Skeletal muscle satellite cell (primary cell): ENCODE measurements around the gene DCDC2.

Experiments
- H3K27me3 ChIP-seq: 2 replicates; pipeline ENCODE4 v1.7.0; 2013; ENCODE audit warnings: low read length; ENCODE audit not compliant: control insufficient read depth, insufficient read depth
- H3K36me3 ChIP-seq: 2 replicates; pipeline ENCODE4 v1.7.0; 2013; ENCODE audit warnings: mild to moderate bottlenecking, control low read depth, low read length; ENCODE audit not compliant: insufficient read depth
- H3K4me1 ChIP-seq: 2 replicates; pipeline ENCODE4 v1.7.0; 2013; ENCODE audit warnings: low read length; ENCODE audit not compliant: control insufficient read depth, insufficient read depth
- H3K4me2 ChIP-seq: 2 replicates; pipeline ENCODE4 v1.7.0; 2013; ENCODE audit warnings: mild to moderate bottlenecking, low read length
- H3K4me3 ChIP-seq: 2 replicates; pipeline ENCODE4 v1.7.0; 2013; ENCODE audit warnings: low read length
- H3K9ac ChIP-seq: 2 replicates; pipeline ENCODE4 v1.7.0; 2013; ENCODE audit warnings: mild to moderate bottlenecking, low read depth, low read length, moderate library complexity
- H3K9me3 ChIP-seq: replicated peaks from 2 replicates; pipeline ENCODE4 v1.7.0; 2013; ENCODE audit warnings: mild to moderate bottlenecking, control low read depth, low read length

Gene DCDC2

GRCh38 chr6:24194978-24195700, 162.7 kb downstream of the DCDC2 start:
- Histone ChIP-seq H3K4me1 (no peaks in the 10 kb centered on the region), H3K4me2 (no peak overlapping the region), H3K9me3 (no peaks in the 10 kb centered on the region), H3K9ac (no peak overlapping the region), H3K27me3 (no peaks in the 10 kb centered on the region), H3K4me3 (no peak overlapping the region), H3K36me3 (no peaks in the 10 kb centered on the region)

GRCh38 chr6:24193364-24193763, 164.5 kb downstream of the DCDC2 start:
- no peaks in the 10 kb centered on the region for H3K36me3 ChIP-seq
- H3K4me2 ChIP-seq, result no peak overlapping the region
- no peaks in the 10 kb centered on the region for H3K27me3 ChIP-seq
- no peak overlapping the region for H3K4me3 ChIP-seq
- H3K9me3 ChIP-seq, result no peaks in the 10 kb centered on the region
- H3K4me1 ChIP-seq, result no peaks in the 10 kb centered on the region
- H3K9ac ChIP-seq, result no peak overlapping the region

- H3K4me1 ChIP-seq, result no peaks in the 10 kb centered on the region
- no peak overlapping the region for H3K4me3 ChIP-seq
- H3K9ac ChIP-seq, result no peak overlapping the region
- no peaks in the 10 kb centered on the region for H3K9me3 ChIP-seq
- no peaks in the 10 kb centered on the region for H3K27me3 ChIP-seq
- H3K4me2 ChIP-seq, result no peak overlapping the region
- no peaks in the 10 kb centered on the region for H3K36me3 ChIP-seq
Observed at GRCh38 chr6:24191346-24191745, 166.5 kb downstream of the DCDC2 start.

GRCh38 chr6:24188578-24189080, 169.2 kb downstream of the DCDC2 start:
- Histone ChIP-seq H3K9me3 (no peaks in the 10 kb centered on the region), H3K4me2 (no peak overlapping the region), H3K4me1 (no peaks in the 10 kb centered on the region), H3K9ac (no peak overlapping the region), H3K4me3 (no peak overlapping the region), H3K36me3 (no peaks in the 10 kb centered on the region), H3K27me3 (no peaks in the 10 kb centered on the region)

GRCh38 chr6:24187965-24188577, 169.8 kb downstream of the DCDC2 start:
- no peaks in the 10 kb centered on the region for H3K9me3 ChIP-seq
- no peak overlapping the region for H3K4me2 ChIP-seq
- no peak overlapping the region for H3K9ac ChIP-seq
- no peaks in the 10 kb centered on the region for H3K27me3 ChIP-seq
- H3K36me3 ChIP-seq, result no peaks in the 10 kb centered on the region
- no peak overlapping the region for H3K4me3 ChIP-seq
- H3K4me1 ChIP-seq, result no peaks in the 10 kb centered on the region

- Histone ChIP-seq H3K27me3 (no peaks in the 10 kb centered on the region), H3K4me3 (no peak overlapping the region), H3K36me3 (no peaks in the 10 kb centered on the region), H3K9me3 (no peaks in the 10 kb centered on the region), H3K4me1 (no peaks in the 10 kb centered on the region), H3K4me2 (no peak overlapping the region), H3K9ac (no peak overlapping the region)
Observed at GRCh38 chr6:24186349-24186748, 171.5 kb downstream of the DCDC2 start.

GRCh38 chr6:24183584-24183983, 174.3 kb downstream of the DCDC2 start:
- H3K4me3 ChIP-seq, result no peak overlapping the region
- H3K9ac ChIP-seq, result no peak overlapping the region
- no peak overlapping the region for H3K4me2 ChIP-seq
- no peaks in the 10 kb centered on the region for H3K27me3 ChIP-seq
- H3K9me3 ChIP-seq, result no peaks in the 10 kb centered on the region
- no peaks in the 10 kb centered on the region for H3K36me3 ChIP-seq
- no peaks in the 10 kb centered on the region for H3K4me1 ChIP-seq

- H3K9me3 ChIP-seq, result no peaks in the 10 kb centered on the region
- no peak overlapping the region for H3K4me2 ChIP-seq
- no peak overlapping the region for H3K4me3 ChIP-seq
- no peaks in the 10 kb centered on the region for H3K4me1 ChIP-seq
- no peaks in the 10 kb centered on the region for H3K36me3 ChIP-seq
- H3K27me3 ChIP-seq, result no peaks in the 10 kb centered on the region
- no peak overlapping the region for H3K9ac ChIP-seq
Observed at GRCh38 chr6:24157886-24158285, 200.0 kb downstream of the DCDC2 start.

GRCh38 chr6:24154121-24154520, 203.7 kb downstream of the DCDC2 start:
- Histone ChIP-seq H3K27me3 (no peaks in the 10 kb centered on the region), H3K4me3 (no peak overlapping the region), H3K4me2 (no peak overlapping the region), H3K36me3 (no peaks in the 10 kb centered on the region), H3K9ac (no peak overlapping the region), H3K9me3 (no peaks in the 10 kb centered on the region), H3K4me1 (no peaks in the 10 kb centered on the region)

GRCh38 chr6:24152014-24152413, 205.8 kb downstream of the DCDC2 start:
- Histone ChIP-seq H3K27me3 (no peaks in the 10 kb centered on the region), H3K9ac (no peak overlapping the region), H3K4me2 (no peak overlapping the region), H3K36me3 (no peaks in the 10 kb centered on the region), H3K9me3 (no peaks in the 10 kb centered on the region), H3K4me1 (no peaks in the 10 kb centered on the region), H3K4me3 (no peak overlapping the region)

GRCh38 chr6:24149836-24150235, 208.0 kb downstream of the DCDC2 start:
- Histone ChIP-seq H3K27me3 (no peaks in the 10 kb centered on the region), H3K9ac (no peak overlapping the region), H3K9me3 (no peaks in the 10 kb centered on the region), H3K4me2 (no peak overlapping the region), H3K4me3 (no peak overlapping the region), H3K36me3 (no peaks in the 10 kb centered on the region), H3K4me1 (no peaks in the 10 kb centered on the region)

GRCh38 chr6:24149296-24149695, 208.6 kb downstream of the DCDC2 start:
- H3K4me3 ChIP-seq, result no peak overlapping the region
- no peaks in the 10 kb centered on the region for H3K36me3 ChIP-seq
- no peaks in the 10 kb centered on the region for H3K9me3 ChIP-seq
- no peak overlapping the region for H3K4me2 ChIP-seq
- no peaks in the 10 kb centered on the region for H3K27me3 ChIP-seq
- no peak overlapping the region for H3K9ac ChIP-seq
- no peaks in the 10 kb centered on the region for H3K4me1 ChIP-seq
